ENCODE results near the gene MANSC4. TPM values are rescaled to one million over a fixed set of nuclear protein-coding genes. Genes with fewer than 3 reads are reported as not detected.

MANSC4 gene
- total and polyA plus RNA-seq, 2 experiments from 2014 or later, result not detected

DNA sequence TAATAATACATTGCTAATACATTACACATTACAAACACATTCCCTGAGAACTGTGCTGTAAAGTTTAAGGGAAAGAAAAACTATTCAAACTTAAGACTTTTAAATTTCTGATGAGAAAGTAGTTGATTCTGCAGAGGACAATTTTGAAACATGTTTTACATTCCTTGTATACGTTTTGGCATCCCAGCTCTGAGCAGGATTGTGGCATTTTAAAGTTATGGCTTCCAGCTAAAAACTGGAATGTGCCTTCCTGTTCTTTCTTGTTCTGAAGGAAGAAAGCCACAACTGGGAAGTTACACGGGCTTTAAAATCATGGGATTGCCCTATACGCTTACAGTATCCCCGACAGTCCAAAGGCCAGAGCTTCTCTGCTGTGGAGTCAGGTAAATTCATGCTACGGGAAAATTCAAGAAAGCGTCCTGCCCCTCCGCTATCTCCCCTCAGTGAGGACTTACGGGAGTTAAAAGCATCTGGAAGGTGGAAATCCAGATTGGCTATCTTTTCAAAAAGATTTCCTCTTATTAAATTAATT lies 10.8 kb downstream of the MANSC4 start:
- TF ChIP-seq EZH2phosphoT487 (IDR thresholded peaks at IDR 0.05; ENCODE audit: insufficient read depth, low read depth) (no peak), EZH2 (IDR thresholded peaks at IDR 0.05; ENCODE audit: insufficient read depth, poor library complexity, severe bottlenecking) (no peak)
- in situ Hi-C loops (cut with MboI), result no loop called here
- Histone ChIP-seq H3K79me2 (ENCODE audit: insufficient read depth) (no peaks in the 10 kb centered on the region), H3K36me3 (ENCODE audit: low read depth) (no peaks in the 10 kb centered on the region), H4K20me1 (ENCODE audit: insufficient read depth) (no peaks in the 10 kb centered on the region), H3K4me1 (ENCODE audit: insufficient read depth) (peaks cover 13% of the 10 kb centered on the region; the same call in 1 of the 2 replicates), H3K27ac (no peak overlapping the region), H3K4me2 (ENCODE audit: unreplicated experiment) (no peak overlapping the region), H3K9me2 (ENCODE audit: insufficient read depth) (no peaks in the 10 kb centered on the region), H3K4me3 (no peak overlapping the region), H2AFZ (no peak overlapping the region), H3K9me3 (ENCODE audit: low read depth) (no peaks in the 10 kb centered on the region), H3F3A (ENCODE audit: insufficient read depth) (peaks cover 11% of the 10 kb centered on the region; the same call in 1 of the 2 replicates), H3K9ac (no peak overlapping the region), H3K27me3 (replicated peaks; ENCODE audit: insufficient read depth) (no peaks in the 10 kb centered on the region)
- WGBS, 2 experiments (ENCODE audit: low coverage in 1 of 2, low lambda C conversion rate in 2 of 2, missing lambda C conversion rate in 2 of 2), result 78 to 84% methylated on average over 8 of the region's 8 CpGs
- no peak for DNase-seq

GRCh38 chr12:27766587-27766986 lies 13.4 kb downstream of the MANSC4 start:
- in situ Hi-C loops (cut with MboI), result no loop called here

GRCh38 chr12:27762757-27763156 lies 17.3 kb downstream of the MANSC4 start:
- no peak overlapping the region for H3K4me3 ChIP-seq
- DNase-seq, result no peak
- TF ChIP-seq EZH2phosphoT487 (IDR thresholded peaks at IDR 0.05; ENCODE audit: insufficient read depth, low read depth) (no peak), EZH2 (IDR thresholded peaks at IDR 0.05; ENCODE audit: insufficient read depth, poor library complexity, severe bottlenecking) (no peak)
- 68 to 69% methylated on average over 2 of the region's 2 CpGs for WGBS, 2 experiments (ENCODE audit: low coverage in 1 of 2, low lambda C conversion rate in 2 of 2, missing lambda C conversion rate in 2 of 2)
- no peaks in the 10 kb centered on the region for H3K4me1 ChIP-seq (ENCODE audit: insufficient read depth)
- no peak overlapping the region for H2AFZ ChIP-seq
- H4K20me1 ChIP-seq (ENCODE audit: insufficient read depth), result no peaks in the 10 kb centered on the region
- H3K36me3 ChIP-seq (ENCODE audit: low read depth), result no peaks in the 10 kb centered on the region
- H3K4me2 ChIP-seq (ENCODE audit: unreplicated experiment), result no peak overlapping the region
- in situ Hi-C loops (cut with MboI), result no loop called here
- H3F3A ChIP-seq (ENCODE audit: insufficient read depth), result no peaks in the 10 kb centered on the region
- H3K27ac ChIP-seq, result no peak overlapping the region
- no peaks in the 10 kb centered on the region for H3K79me2 ChIP-seq (ENCODE audit: insufficient read depth)
- H3K27me3 ChIP-seq (replicated peaks; ENCODE audit: insufficient read depth), result no peaks in the 10 kb centered on the region
- H3K9me3 ChIP-seq (ENCODE audit: low read depth), result no peaks in the 10 kb centered on the region
- no peaks in the 10 kb centered on the region for H3K9me2 ChIP-seq (ENCODE audit: insufficient read depth)
- no peak overlapping the region for H3K9ac ChIP-seq

More at GRCh38 chr12:27766587-27766986, 13.4 kb downstream of the MANSC4 start:
- WGBS, 2 experiments (ENCODE audit: low coverage in 1 of 2, low lambda C conversion rate in 2 of 2, missing lambda C conversion rate in 2 of 2), result 68 to 73% methylated on average over 3 of the region's 3 CpGs
- no peaks in the 10 kb centered on the region for H4K20me1 ChIP-seq (ENCODE audit: insufficient read depth)
- no peak overlapping the region for H3K4me2 ChIP-seq (ENCODE audit: unreplicated experiment)
- H3K36me3 ChIP-seq (ENCODE audit: low read depth), result no peaks in the 10 kb centered on the region
- no peaks in the 10 kb centered on the region for H3K9me2 ChIP-seq (ENCODE audit: insufficient read depth)
- H3K9ac ChIP-seq, result no peak overlapping the region
- TF ChIP-seq EZH2 (IDR thresholded peaks at IDR 0.05; ENCODE audit: insufficient read depth, poor library complexity, severe bottlenecking), result no peak
- H3K9me3 ChIP-seq (ENCODE audit: low read depth), result no peaks in the 10 kb centered on the region
- H3K4me1 ChIP-seq (ENCODE audit: insufficient read depth), result no peaks in the 10 kb centered on the region
- no peak overlapping the region for H3K27ac ChIP-seq
- no peak overlapping the region for H3K4me3 ChIP-seq
- no peaks in the 10 kb centered on the region for H3K27me3 ChIP-seq (replicated peaks; ENCODE audit: insufficient read depth)
- no peak overlapping the region for H2AFZ ChIP-seq
- DNase-seq, result no peak
- H3K79me2 ChIP-seq (ENCODE audit: insufficient read depth), result no peaks in the 10 kb centered on the region
- H3F3A ChIP-seq (ENCODE audit: insufficient read depth), result no peaks in the 10 kb centered on the region

GRCh38 chr12:27756670-27757195 lies 23.3 kb downstream of the MANSC4 start:
- Histone ChIP-seq H3K9me2 (ENCODE audit: insufficient read depth) (no peaks in the 10 kb centered on the region), H3K27ac (no peak overlapping the region), H3K4me1 (ENCODE audit: insufficient read depth) (no peaks in the 10 kb centered on the region), H3K27me3 (replicated peaks; ENCODE audit: insufficient read depth) (no peaks in the 10 kb centered on the region), H3K4me2 (ENCODE audit: unreplicated experiment) (no peak overlapping the region), H3K79me2 (ENCODE audit: insufficient read depth) (no peaks in the 10 kb centered on the region; the same call in 1 of the 2 replicates), H3K36me3 (ENCODE audit: low read depth) (peaks cover 18% of the 10 kb centered on the region), H3K9me3 (ENCODE audit: low read depth) (no peaks in the 10 kb centered on the region), H3K4me3 (no peak overlapping the region), H4K20me1 (ENCODE audit: insufficient read depth) (no peaks in the 10 kb centered on the region), H3K9ac (no peak overlapping the region), H3F3A (ENCODE audit: insufficient read depth) (no peaks in the 10 kb centered on the region), H2AFZ (no peak overlapping the region)
- 92 to 95% methylated on average over 7 of the region's 7 CpGs for WGBS, 2 experiments (ENCODE audit: low coverage in 1 of 2, low lambda C conversion rate in 2 of 2, missing lambda C conversion rate in 2 of 2)
- DNase-seq, result no peak
- in situ Hi-C loops (cut with MboI), result no loop called here
- TF ChIP-seq EZH2phosphoT487 (IDR thresholded peaks at IDR 0.05; ENCODE audit: insufficient read depth, low read depth) (no peak), EZH2 (IDR thresholded peaks at IDR 0.05; ENCODE audit: insufficient read depth, poor library complexity, severe bottlenecking) (no peak)

Data from GM23248 (cell line).